Amygdala (tissue), 56 donors: ENCODE results near the gene PLEK.
"Not testable (repeated sequence)": the region's sequence is repeated elsewhere in the genome, so short reads cannot be mapped to it uniquely, and the experiment has no call there.

Source experiments
- DNase-seq, 56 donors: peaks; one replicate each; lab custom pipeline; 2025; lab: John Stamatoyannopoulos, UW

Gene PLEK

GRCh38 chr2:68434981-68435380 lies 69.9 kb downstream of the PLEK start:
- no peak for DNase-seq

- no peak for DNase-seq
Measured at GRCh38 chr2:68435615-68436014, 70.5 kb downstream of the PLEK start.

GRCh38 chr2:68436270-68436669 lies 71.2 kb downstream of the PLEK start:
- no peak for DNase-seq

- no peak for DNase-seq
Measured at GRCh38 chr2:68438455-68439303, 73.6 kb downstream of the PLEK start.

GRCh38 chr2:68441179-68441993 lies 76.3 kb downstream of the PLEK start:
- peak in 52 of 56 donors; percentile 13 to 85 (median 58) for DNase-seq

- DNase-seq: no peak
Measured at GRCh38 chr2:68441994-68442322, 76.9 kb downstream of the PLEK start.

GRCh38 chr2:68446425-68446824 lies 81.3 kb downstream of the PLEK start:
- not testable (repeated sequence) for DNase-seq
